K562 (cell line): ENCODE results near the gene MAP1LC3B. TPM values are rescaled to one million over a fixed set of nuclear protein-coding genes. Genes with fewer than 3 reads are reported as not detected.

Experiments used
- ATAC-seq: fragments of 200-7000 bp; cut with Tn5 transposase; 3 replicates; pipeline ENCODE4 v1.9.1; 2020; ENCODE audit warnings: moderate library complexity
- BruUV-seq: library from RNA; stranded (reverse); fragments of 400-500 nt; replicated peaks from 2 replicates; lab custom pipeline; 2021; lab: Mats Ljungman, UMichigan
- CTCF ChIA-PET: fragments of 300-600 bp; formaldehyde crosslinking; extraction: SDS; loops from one replicate; lab custom pipeline; 2021; ENCODE audit warnings: low intra/inter-chr PET ratio; lab: Yijun Ruan, JAX
- POLR2A ChIA-PET: fragments of 300-600, 350-650 bp; sonication (Branson Sonifier 250); formaldehyde crosslinking; extraction: SDS; loops from one replicate; lab custom pipeline; 2021; ENCODE audit warnings: antibody characterized with exemption, inconsistent platforms; lab: Yijun Ruan, JAX
- DNase-seq, 4 experiments: peaks; one replicate each; pipeline versions ENCODE4 v3.0.0 to v3.0.0-alpha.2; 2011 to 2018; ENCODE audit warnings: low spot score in 3 of 4, mixed read lengths in 3 of 4; ENCODE audit errors: extremely low read depth in 1 of 4
- FAIRE-seq: peaks from 2 replicates; lab custom pipeline; 2011; peaks lifted over from hg19 to GRCh38; lab: Jason Lieb, UNC
- H2AFZ ChIP-seq: 2 replicates; pipeline ENCODE4 v1.6.0; 2011; ENCODE audit warnings: low read depth, low read length, control low read depth, inconsistent platforms
- H3K27ac ChIP-seq: fragments of 200-600 bp; 3 replicates; pipeline ENCODE4 v1.8.0; 2011; ENCODE audit warnings: low read depth, mild to moderate bottlenecking, control low read depth, inconsistent platforms, low read length, moderate library complexity, mixed read lengths; ENCODE audit errors: extremely low read depth
- H3K27me3 ChIP-seq, 2 experiments: fragments of 300-600 bp in 1 of 2; 2 replicates in 1 of 2; 3 replicates in 1 of 2; pipeline versions ENCODE4 v1.6.0 to v1.8.0; 2011; ENCODE audit warnings: inconsistent platforms in 2 of 2, low read length in 2 of 2, mild to moderate bottlenecking in 1 of 2, mixed read lengths in 1 of 2, moderate library complexity in 1 of 2; ENCODE audit not compliant: control insufficient read depth in 2 of 2, insufficient read depth in 2 of 2
- H3K36me3 ChIP-seq: fragments of 300-600 bp; 3 replicates; pipeline ENCODE4 v1.8.0; 2011; ENCODE audit warnings: mild to moderate bottlenecking, low read length, inconsistent platforms; ENCODE audit not compliant: control insufficient read depth, insufficient read depth
- H3K4me1 ChIP-seq, 2 experiments: fragments of 200-600 bp in 1 of 2; replicated peaks in 1 of 2; 2 replicates in 1 of 2; 3 replicates in 1 of 2; pipeline versions ENCODE4 v1.5.1 to v1.8.0; 2011; ENCODE audit warnings: inconsistent platforms in 2 of 2, low read length in 2 of 2, mild to moderate bottlenecking in 1 of 2, mixed read lengths in 1 of 2, moderate library complexity in 1 of 2; ENCODE audit not compliant: control insufficient read depth in 2 of 2, insufficient read depth in 2 of 2
- H3K4me2 ChIP-seq: 2 replicates; pipeline ENCODE4 v1.6.1; 2011; ENCODE audit warnings: low read length, control low read depth, inconsistent platforms, mixed read lengths; ENCODE audit not compliant: insufficient read depth
- H3K4me3 ChIP-seq: fragments of 200-600 bp; sonication (generic), shearing (Covaris generic); 2 replicates; pipeline ENCODE4 v1.5.1; 2016; ENCODE audit warnings: control low read depth, inconsistent platforms
- H3K79me2 ChIP-seq: fragments of 200-600 bp; 3 replicates; pipeline ENCODE4 v1.8.0; 2011; ENCODE audit warnings: low read length, inconsistent platforms; ENCODE audit not compliant: control insufficient read depth, insufficient read depth
- H3K9ac ChIP-seq, 2 experiments: 2 replicates each; pipeline versions ENCODE4 v1.6.0 to v1.6.1; 2011; ENCODE audit warnings: low read depth in 2 of 2, low read length in 2 of 2, control low read depth in 1 of 2, inconsistent platforms in 1 of 2, mild to moderate bottlenecking in 1 of 2, mixed read lengths in 1 of 2; ENCODE audit not compliant: insufficient read depth in 1 of 2
- H3K9me1 ChIP-seq: one replicate; pipeline ENCODE4 v1.6.0; 2011; ENCODE audit warnings: inconsistent platforms, mild to moderate bottlenecking, low read length, moderate library complexity; ENCODE audit not compliant: control insufficient read depth, insufficient read depth
- H3K9me3 ChIP-seq: replicated peaks from 2 replicates; pipeline ENCODE4 v1.5.1; 2011; ENCODE audit warnings: low read depth, low read length, inconsistent platforms; ENCODE audit not compliant: control insufficient read depth, insufficient read depth
- H4K20me1 ChIP-seq: replicated peaks from 2 replicates; pipeline ENCODE4 v1.6.1; 2011; ENCODE audit warnings: low read length, inconsistent platforms, mixed read lengths; ENCODE audit not compliant: control insufficient read depth, insufficient read depth
- C11orf30 ChIP-seq: fragments of 450-650 bp; IDR thresholded peaks from 2 replicates; pipeline ENCODE4 v1.6.1; 2016; ENCODE audit warnings: low read depth, mild to moderate bottlenecking
- CTBP1 ChIP-seq: fragments of 450-650 bp; IDR thresholded peaks from 2 replicates; pipeline ENCODE4 v1.6.1; 2016; ENCODE audit warnings: borderline replicate concordance
- GTF3C2 ChIP-seq: IDR thresholded peaks from 3 replicates; pipeline ENCODE4 v1.6.1; 2011; ENCODE audit warnings: borderline replicate concordance, mild to moderate bottlenecking, moderate library complexity; ENCODE audit not compliant: insufficient read length; ENCODE audit errors: extremely low read depth
- NCOA6 ChIP-seq: fragments of 450-650 bp; IDR thresholded peaks from 2 replicates; pipeline ENCODE4 v1.6.1; 2017; ENCODE audit warnings: mild to moderate bottlenecking
- TFAM ChIP-seq: fragments of 250-450 bp; sonication (Bioruptor Pico); conservative IDR thresholded peaks from 2 replicates; pipeline ENCODE4 v1.5.0; 2021; ENCODE audit warnings: mild to moderate bottlenecking, moderate library complexity
- ZBTB1 ChIP-seq: sonication (generic); formaldehyde crosslinking; IDR thresholded peaks from 2 replicates; pipeline ENCODE4 v1.8.1; 2023; ENCODE audit warnings: missing genetic modification reagents, low read depth, mild to moderate bottlenecking, borderline replicate concordance
- ZNF263 ChIP-seq: sonication (generic); formaldehyde crosslinking; IDR thresholded peaks from 2 replicates; pipeline ENCODE4 v1.8.0; 2022; ENCODE audit warnings: mild to moderate bottlenecking, missing genetic modification reagents, borderline replicate concordance
- ZNF764 ChIP-seq: fragments of 250-450 bp; sonication (Bioruptor Pico); IDR thresholded peaks from 2 replicates; pipeline ENCODE4 v1.4.0; 2020; ENCODE audit warnings: low read depth, mild to moderate bottlenecking, moderate library complexity
- ZNF785 ChIP-seq: fragments of 250-450 bp; sonication (Bioruptor Pico); IDR thresholded peaks from 2 replicates; pipeline ENCODE4 v1.4.0; 2020; ENCODE audit warnings: mild to moderate bottlenecking
- ZNF830 ChIP-seq: fragments of 250-450 bp; sonication (Bioruptor Pico); IDR thresholded peaks from 2 replicates; pipeline ENCODE4 v1.5.0; 2021; ENCODE audit warnings: mild to moderate bottlenecking
- WGBS: fragments of 100-300 bp; shearing (Covaris generic); methylation state at CpG from one replicate; pipeline ENCODE4 v1.1.6; 2016; ENCODE audit warnings: low coverage, mixed read lengths; ENCODE audit not compliant: insufficient coverage; ENCODE audit errors: missing lambda C conversion rate; 5-methylcytosine and 5-hydroxymethylcytosine counted together
- in situ Hi-C: fragments of 300-500 bp; cut with MboI; formaldehyde crosslinking; loops from 4 replicates; pipeline ENCODE4 v1.15.0; 2018; ENCODE audit warnings: inconsistent platforms, mixed read lengths
- intact Hi-C: fragments of 100-400 bp; cut with micrococcal nuclease; formaldehyde crosslinking; loops from 2 replicates; pipeline ENCODE4 v1.14.2; 2022
- polyA plus RNA-seq, 8 experiments: library from polyadenylated mRNA; depleted of rRNA in 4 of 8; stranded (reverse) in 5 of 8; unstranded in 3 of 8; fragments of >200 nt; fragmentation: Nextera tagmentation in 2 of 8; fragmentation: Illumina TruSeq in 1 of 8; extraction: Ambion mirVana in 2 of 8; extraction: Trizol in 1 of 8; gene quantifications; 2 replicates each; pipeline versions ENCODE4 v1.2.1 to v1.2.3, GENCODE V29; 2011 to 2014; ENCODE audit warnings: inconsistent platforms in 1 of 8, missing spikeins in 1 of 8
- total RNA-seq, 7 experiments: library from RNA; depleted of rRNA in 6 of 7; stranded (reverse); fragments of >200 nt in 6 of 7; fragmentation: Illumina TruSeq in 2 of 7; extraction: Trizol in 2 of 7; gene quantifications; 2 replicates each; pipeline versions ENCODE4 v1.2.1 to v1.2.3, GENCODE V29; 2011 to 2021; ENCODE audit warnings: low replicate concordance in 1 of 7
- TF ChIP-seq, protein P1 (sequence below), 2 experiments: fragments of 450-650 bp in 1 of 2; sonication (generic) in 1 of 2; formaldehyde crosslinking; conservative IDR thresholded peaks; 2 replicates each; pipeline versions ENCODE4 v1.4.0 to v1.8.1; 2020 to 2022; ENCODE audit warnings: mild to moderate bottlenecking in 1 of 2, missing genetic modification reagents in 1 of 2
- TF ChIP-seq, protein P2 (sequence below), 2 experiments: fragments of 450-650 bp in 1 of 2; sonication (generic) in 1 of 2; formaldehyde crosslinking in 1 of 2; IDR thresholded peaks in 1 of 2; conservative IDR thresholded peaks in 1 of 2; 2 replicates each; pipeline versions ENCODE4 v1.6.1 to v1.8.1; 2016 to 2023; ENCODE audit warnings: mild to moderate bottlenecking in 2 of 2, moderate library complexity in 2 of 2, inconsistent platforms in 1 of 2, missing genetic modification reagents in 1 of 2
- TF ChIP-seq, protein P3 (sequence below): sonication (generic); formaldehyde crosslinking; IDR thresholded peaks from 2 replicates; pipeline ENCODE4 v1.8.0; 2022; ENCODE audit warnings: mild to moderate bottlenecking, missing genetic modification reagents

MAP1LC3B gene
- total and polyA plus RNA-seq, 9 of the 15 experiments (the other 6 are each of a cell fraction or from before 2014, with no cell fraction given): 16.0 to 81.5 (median 36.7) TPM

- in situ Hi-C loops (no loop called here), intact Hi-C loops (loop anchor here (10.0 kb wide), 1 partner anchor 147 kb away; no protein-coding TSS in a partner anchor)
- POLR2A ChIA-PET: interaction anchor here (1.5 to 2.1 kb wide), 3 partner anchors 11 to 23 kb away, joined by 5 to 21 read pairs (median 10); no protein-coding TSS in a partner anchor
- Histone ChIP-seq H3K9me1 (peaks cover 4% of the 10 kb centered on the region), H2AFZ (no peak overlapping the region), H3K4me3 (no peak overlapping the region), H3K9me3 (no peaks in the 10 kb centered on the region), H3K27me3 (no peaks in the 10 kb centered on the region; a peak in 1 of 5 replicates), H3K9ac (no peak overlapping the region; a peak in 1 of 4 replicates), H3K4me1 (peaks cover 0 to 4% of the 10 kb centered on the region in 2 experiments; a peak in 2 of 5 replicates), H3K79me2 (no peaks in the 10 kb centered on the region), H3K4me2 (no peak overlapping the region), H3K27ac (no peak overlapping the region), H3K36me3 (peaks cover 49% of the 10 kb centered on the region; the same call in 2 of the 3 replicates), H4K20me1 (0 out of 2 replicates have a peak, but pooled peaks cover 4% of the 10 kb centered on the region)
- ATAC-seq (no peak), FAIRE-seq (no peak), DNase-seq (no peak)
- no TSS peak for BruUV-seq
- WGBS: 88% methylated on average over 5 of the region's 13 CpGs
- TF ChIP-seq ZBTB1 (CRISPR knock-in tag) (no peak), ZNF830 (CRISPR knock-in tag) (no peak), TFAM (CRISPR knock-in tag) (no peak), ZNF785 (CRISPR knock-in tag) (no peak), ZNF764 (CRISPR knock-in tag) (no peak), CTBP1 (no peak), GTF3C2 (no peak), C11orf30 (no peak), NCOA6 (no peak), ZNF263 (CRISPR knock-in tag) (no peak)
- TF ChIP-seq, protein P1, sequence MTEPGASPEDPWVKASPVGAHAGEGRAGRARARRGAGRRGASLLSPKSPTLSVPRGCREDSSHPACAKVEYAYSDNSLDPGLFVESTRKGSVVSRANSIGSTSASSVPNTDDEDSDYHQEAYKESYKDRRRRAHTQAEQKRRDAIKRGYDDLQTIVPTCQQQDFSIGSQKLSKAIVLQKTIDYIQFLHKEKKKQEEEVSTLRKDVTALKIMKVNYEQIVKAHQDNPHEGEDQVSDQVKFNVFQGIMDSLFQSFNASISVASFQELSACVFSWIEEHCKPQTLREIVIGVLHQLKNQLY (CRISPR knock-in tag; conservative IDR thresholded peaks at IDR 0.05): no peak
- TF ChIP-seq, protein P2, sequence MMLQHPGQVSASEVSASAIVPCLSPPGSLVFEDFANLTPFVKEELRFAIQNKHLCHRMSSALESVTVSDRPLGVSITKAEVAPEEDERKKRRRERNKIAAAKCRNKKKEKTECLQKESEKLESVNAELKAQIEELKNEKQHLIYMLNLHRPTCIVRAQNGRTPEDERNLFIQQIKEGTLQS (IDR thresholded peaks at IDR 0.05): no peak
- TF ChIP-seq, protein P2 (CRISPR knock-in tag; conservative IDR thresholded peaks at IDR 0.05): no peak
- TF ChIP-seq, protein P3, sequence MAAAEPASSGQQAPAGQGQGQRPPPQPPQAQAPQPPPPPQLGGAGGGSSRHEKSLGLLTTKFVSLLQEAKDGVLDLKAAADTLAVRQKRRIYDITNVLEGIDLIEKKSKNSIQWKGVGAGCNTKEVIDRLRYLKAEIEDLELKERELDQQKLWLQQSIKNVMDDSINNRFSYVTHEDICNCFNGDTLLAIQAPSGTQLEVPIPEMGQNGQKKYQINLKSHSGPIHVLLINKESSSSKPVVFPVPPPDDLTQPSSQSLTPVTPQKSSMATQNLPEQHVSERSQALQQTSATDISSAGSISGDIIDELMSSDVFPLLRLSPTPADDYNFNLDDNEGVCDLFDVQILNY (CRISPR knock-in tag): no peak
- CTCF ChIA-PET: interaction anchor here (0.5 to 2.5 kb wide), 2 partner anchors 118 to 218 kb away, joined by 4 to 17 read pairs; no protein-coding TSS in a partner anchor
Measured at GRCh38 chr16:87417528-87417910, 25.4 kb downstream of the MAP1LC3B start.
